ENCODE results near the gene TPD52L1.

- TF ChIP-seq EZH2phosphoT487 (IDR thresholded peaks at IDR 0.05; ENCODE audit: insufficient read depth, low read depth) (no peak), EZH2 (IDR thresholded peaks at IDR 0.05; ENCODE audit: insufficient read depth, poor library complexity, severe bottlenecking) (no peak)
Measured at GRCh38 chr6:125213939-125214338, 60.4 kb downstream of the TPD52L1 start.
